Upper lobe of right lung (tissue), 1 donor: Measurements from ENCODE around the gene FOXP1. TPM values are rescaled to one million over a fixed set of nuclear protein-coding genes. Genes with fewer than 3 reads are reported as not detected.

Experiments used
- ATAC-seq: fragments of 200-7000 bp; cut with Tn5 transposase; one replicate; pipeline ENCODE4 v1.9.1; 2020; ENCODE audit warnings: mild to moderate bottlenecking, moderate library complexity
- DNase-seq: peaks from one replicate; pipeline ENCODE4 v3.0.0-alpha.2; 2020
- H3K27ac ChIP-seq: fragments of 200-600 bp; one replicate; pipeline ENCODE4 v1.8.0; 2022
- H3K27me3 ChIP-seq: fragments of 200-600 bp; one replicate; pipeline ENCODE4 v1.8.0; 2022; ENCODE audit warnings: mild to moderate bottlenecking
- H3K36me3 ChIP-seq: fragments of 200-600 bp; one replicate; pipeline ENCODE4 v1.8.0; 2022
- H3K4me1 ChIP-seq: fragments of 200-600 bp; one replicate; pipeline ENCODE4 v1.8.0; 2022
- H3K4me3 ChIP-seq: fragments of 200-600 bp; one replicate; pipeline ENCODE4 v1.8.0; 2022; ENCODE audit warnings: mild to moderate bottlenecking
- H3K9me3 ChIP-seq: fragments of 200-600 bp; one replicate; pipeline ENCODE4 v1.8.0; 2022
- CTCF ChIP-seq: fragments of 200-600 bp; IDR thresholded peaks from one replicate; pipeline ENCODE4 v1.8.0; 2022; ENCODE audit warnings: antibody characterized with exemption
- intact Hi-C: fragments of 100-400 bp; cut with DNase I; formaldehyde crosslinking; loops from one replicate; pipeline ENCODE4 v1.11.0; 2022
- total RNA-seq: library from RNA; stranded (reverse); fragmentation: NEBNext Ultra II Directional; extraction: Animal tissue kit (Norgen Biotek cat#: 25700); gene quantifications from one replicate; pipeline ENCODE4 v1.2.1, GENCODE V29; 2021
- donor health status: DM: no; HTN: yes; CAD: no; lungs with severe emphysema.

FOXP1 gene
- total RNA-seq, 1 donor from 2014 or later, result 140 TPM

- Histone ChIP-seq H3K36me3 (no peaks in the 10 kb centered on the region), H3K4me1 (no peaks in the 10 kb centered on the region), H3K9me3 (no peaks in the 10 kb centered on the region), H3K4me3 (no peak overlapping the region), H3K27me3 (no peaks in the 10 kb centered on the region), H3K27ac (no peak overlapping the region)
- intact Hi-C loops, result no loop called here
- no peak for TF ChIP-seq CTCF
- DNase-seq (no peak), ATAC-seq (no peak)
Observed at GRCh38 chr3:71478568-71478967, 105.0 kb downstream of the FOXP1 start.

DNA sequence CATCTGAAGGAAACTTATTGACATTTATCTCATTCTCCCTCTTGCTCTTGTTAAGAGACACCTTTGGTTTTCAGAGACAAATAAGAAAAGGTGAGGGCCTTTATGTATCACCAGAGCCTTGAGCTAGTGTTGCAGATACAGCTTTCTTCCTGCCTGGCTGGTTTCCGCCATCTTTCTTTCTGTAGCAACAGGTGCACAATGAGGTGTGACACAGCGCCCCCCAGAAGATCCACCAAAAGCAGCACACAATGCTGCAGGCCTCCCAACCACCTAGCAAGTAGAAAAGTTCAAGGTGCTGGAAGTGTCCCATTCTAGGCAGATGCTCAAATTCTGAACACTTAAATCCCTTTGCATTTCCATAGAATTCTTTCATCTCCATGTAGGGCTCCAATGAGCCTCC is 106.6 kb downstream of the FOXP1 start:
- no peaks in the 10 kb centered on the region for H3K9me3 ChIP-seq
- TF ChIP-seq CTCF, result no peak
- no peaks in the 10 kb centered on the region for H3K36me3 ChIP-seq
- no peak overlapping the region for H3K27ac ChIP-seq
- no peaks in the 10 kb centered on the region for H3K27me3 ChIP-seq
- no peak for ATAC-seq
- H3K4me1 ChIP-seq, result no peaks in the 10 kb centered on the region
- no peak for DNase-seq
- intact Hi-C loops, result no loop called here
- no peak overlapping the region for H3K4me3 ChIP-seq

DNA sequence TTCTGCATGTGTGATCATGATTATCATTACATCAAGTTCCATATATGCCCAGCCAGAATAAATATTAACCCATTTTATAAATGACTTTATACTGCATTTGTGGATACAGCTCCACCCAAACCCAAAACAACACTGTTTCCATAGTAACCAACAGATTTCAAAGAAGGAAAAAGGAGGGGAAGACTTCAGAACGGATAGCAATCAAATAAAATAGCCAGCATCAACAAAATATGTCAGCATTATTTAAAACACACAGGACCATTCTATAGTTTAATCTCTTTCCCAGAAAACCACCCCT is 114.4 kb downstream of the FOXP1 start:
- TF ChIP-seq CTCF, result no peak
- no peaks in the 10 kb centered on the region for H3K27me3 ChIP-seq
- DNase-seq (no peak), ATAC-seq (no peak)
- no peak overlapping the region for H3K4me3 ChIP-seq
- no peaks in the 10 kb centered on the region for H3K9me3 ChIP-seq
- no peaks in the 10 kb centered on the region for H3K36me3 ChIP-seq
- no peaks in the 10 kb centered on the region for H3K4me1 ChIP-seq
- H3K27ac ChIP-seq, result no peak overlapping the region
- intact Hi-C loops, result no loop called here

DNA sequence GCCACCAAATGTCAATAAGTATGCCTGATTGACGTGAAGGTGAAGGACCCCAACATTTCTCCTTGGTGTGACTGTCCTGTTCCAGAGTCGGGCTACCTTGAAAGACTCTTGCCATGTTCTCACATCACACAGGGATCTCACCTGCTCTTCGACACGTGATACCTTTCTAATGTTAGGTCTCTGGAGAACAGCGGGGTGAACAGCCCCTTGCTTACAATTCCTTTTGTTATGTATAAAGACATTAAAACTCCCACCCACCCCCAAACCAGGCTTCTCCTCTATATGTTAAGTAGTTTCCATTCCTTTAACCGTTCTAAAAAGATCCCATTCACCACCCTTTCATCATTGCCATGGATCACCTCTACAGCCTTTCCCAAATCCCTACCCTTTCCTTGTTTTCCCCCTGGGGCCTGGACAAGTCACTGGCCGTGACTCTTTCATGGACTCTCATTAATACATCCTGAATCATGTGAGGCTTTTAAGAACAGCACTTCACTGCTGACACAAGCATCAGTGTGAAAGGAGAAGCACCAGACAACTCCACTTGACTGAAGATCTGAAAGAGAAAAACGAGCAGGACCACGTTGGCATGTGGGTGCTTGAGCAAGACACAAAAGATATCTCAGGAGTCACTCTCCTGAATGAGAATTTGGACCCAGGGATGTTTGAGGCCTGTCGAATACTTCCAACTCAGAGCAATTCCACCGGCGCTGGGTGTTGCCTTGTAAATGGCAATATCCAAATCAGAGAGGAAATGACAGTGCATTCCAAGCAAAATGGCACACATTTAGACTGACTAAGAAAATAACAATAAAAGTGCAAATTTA is 115.0 kb downstream of the FOXP1 start:
- no peaks in the 10 kb centered on the region for H3K9me3 ChIP-seq
- DNase-seq (no peak), ATAC-seq (no peak)
- H3K27me3 ChIP-seq, result no peaks in the 10 kb centered on the region
- H3K36me3 ChIP-seq, result no peaks in the 10 kb centered on the region
- no peak overlapping the region for H3K27ac ChIP-seq
- intact Hi-C loops, result no loop called here
- no peaks in the 10 kb centered on the region for H3K4me1 ChIP-seq
- no peak for TF ChIP-seq CTCF
- H3K4me3 ChIP-seq, result no peak overlapping the region

DNA sequence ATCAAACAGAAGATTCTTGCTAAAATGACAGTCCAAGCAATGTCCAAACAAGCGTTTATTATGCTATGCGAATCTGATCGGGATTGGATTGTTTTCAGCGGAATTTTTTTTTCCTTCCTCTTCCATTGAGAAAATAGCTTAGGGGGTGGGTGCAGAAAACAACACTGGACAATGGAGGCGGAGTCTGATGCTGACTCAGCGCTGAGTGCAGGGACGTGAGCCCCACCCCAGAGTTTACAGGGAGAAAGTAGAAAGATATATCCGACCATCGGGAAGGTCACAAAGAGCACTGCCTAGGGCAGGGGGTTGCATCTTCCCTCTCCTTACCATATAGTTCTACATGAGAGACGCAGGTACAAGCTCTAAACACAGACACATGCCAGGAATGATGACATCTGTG is 117.0 kb downstream of the FOXP1 start:
- DNase-seq (no peak), ATAC-seq (peak; percentile 42)
- Histone ChIP-seq H3K27ac (no peak overlapping the region), H3K4me1 (peaks cover 3% of the 10 kb centered on the region), H3K36me3 (no peaks in the 10 kb centered on the region), H3K4me3 (no peak overlapping the region), H3K27me3 (no peaks in the 10 kb centered on the region), H3K9me3 (no peaks in the 10 kb centered on the region)
- intact Hi-C loops, result no loop called here
- TF ChIP-seq CTCF, result no peak
